GM15510 (cell line): ENCODE results near the gene INAFM2.

Experiments used
- POLR2A ChIP-seq: IDR thresholded peaks from 3 replicates; pipeline ENCODE4 v1.6.1; 2011; ENCODE audit warnings: borderline replicate concordance; ENCODE audit not compliant: insufficient read length; ENCODE audit errors: extremely low read depth

INAFM2 gene

GRCh38 chr15:40285151-40285550 lies 38.3 kb upstream of the INAFM2 start:
- no peak for TF ChIP-seq POLR2A

- no peak for TF ChIP-seq POLR2A
These were observed 37.9 kb upstream of the INAFM2 start for GRCh38 chr15:40285554-40286011.

- TF ChIP-seq POLR2A, result no peak
These were observed 37.4 kb upstream of the INAFM2 start for GRCh38 chr15:40286061-40286532.

DNA sequence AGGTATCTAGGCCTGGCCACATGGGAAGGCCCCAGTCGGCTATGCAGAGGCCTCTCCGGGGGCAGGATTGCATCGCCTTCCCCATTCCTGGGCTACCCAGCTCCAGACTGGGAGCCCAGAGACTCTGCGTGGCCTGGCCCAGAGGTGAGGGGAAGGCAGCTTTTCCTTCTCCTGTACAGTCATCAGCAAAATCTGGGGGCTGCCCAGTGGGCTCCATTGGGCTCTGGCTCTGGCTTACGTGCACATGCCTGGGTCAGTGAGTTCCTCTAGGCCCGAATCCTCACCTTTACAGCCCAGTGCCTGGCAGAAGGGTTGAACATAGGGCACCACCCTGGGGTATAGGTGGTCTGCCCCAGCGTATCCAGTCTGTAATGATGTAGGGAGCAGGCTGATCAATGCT lies 36.7 kb upstream of the INAFM2 start:
- no peak for TF ChIP-seq POLR2A

DNA sequence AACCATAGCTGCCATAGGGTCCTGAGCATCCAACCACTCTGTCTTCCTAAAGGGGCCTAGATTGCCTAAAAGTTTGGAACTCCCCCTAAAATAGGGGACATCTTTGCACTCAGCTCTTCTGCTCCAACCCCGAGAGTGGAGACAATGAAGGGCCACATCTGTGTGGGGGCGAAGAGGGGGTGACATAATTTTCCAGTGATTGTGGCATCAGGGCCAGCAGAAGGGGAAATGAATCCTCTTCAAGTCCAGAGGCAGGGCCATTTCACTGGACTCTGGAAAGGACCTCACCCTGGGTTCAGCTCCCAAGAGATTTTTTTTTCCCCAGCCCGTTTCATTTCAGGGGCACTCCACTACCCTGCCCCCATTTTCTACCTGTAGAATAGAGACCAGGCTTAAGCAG lies 36.0 kb upstream of the INAFM2 start:
- no peak for TF ChIP-seq POLR2A

- no peak for TF ChIP-seq POLR2A
These were observed 35.5 kb upstream of the INAFM2 start for GRCh38 chr15:40287968-40288367.

GRCh38 chr15:40289140-40289775 lies 34.2 kb upstream of the INAFM2 start:
- TF ChIP-seq POLR2A, result no peak

GRCh38 chr15:40290545-40290917 lies 33.0 kb upstream of the INAFM2 start:
- no peak for TF ChIP-seq POLR2A

GRCh38 chr15:40290918-40291574 lies 32.4 kb upstream of the INAFM2 start:
- TF ChIP-seq POLR2A, result no peak

DNA sequence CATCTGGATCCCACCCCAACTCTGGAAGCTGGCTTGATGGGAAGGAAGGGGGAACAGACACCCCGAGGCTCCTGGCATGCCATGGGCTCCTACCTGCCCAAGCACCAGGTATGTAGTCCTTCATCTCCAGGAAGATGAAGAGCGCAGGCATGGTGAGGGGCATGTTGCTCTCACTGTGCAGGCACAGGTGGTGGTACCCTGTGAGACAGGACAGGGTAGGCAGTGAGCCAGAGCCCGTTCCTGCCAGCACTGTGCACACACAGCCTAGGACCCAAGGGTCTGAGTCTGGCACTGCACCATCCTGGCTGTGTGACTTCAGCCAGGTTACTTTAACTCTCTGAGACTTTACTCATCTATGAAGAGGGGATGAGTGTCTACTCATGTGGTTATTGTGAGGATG lies 31.2 kb upstream of the INAFM2 start:
- no peak for TF ChIP-seq POLR2A

DNA sequence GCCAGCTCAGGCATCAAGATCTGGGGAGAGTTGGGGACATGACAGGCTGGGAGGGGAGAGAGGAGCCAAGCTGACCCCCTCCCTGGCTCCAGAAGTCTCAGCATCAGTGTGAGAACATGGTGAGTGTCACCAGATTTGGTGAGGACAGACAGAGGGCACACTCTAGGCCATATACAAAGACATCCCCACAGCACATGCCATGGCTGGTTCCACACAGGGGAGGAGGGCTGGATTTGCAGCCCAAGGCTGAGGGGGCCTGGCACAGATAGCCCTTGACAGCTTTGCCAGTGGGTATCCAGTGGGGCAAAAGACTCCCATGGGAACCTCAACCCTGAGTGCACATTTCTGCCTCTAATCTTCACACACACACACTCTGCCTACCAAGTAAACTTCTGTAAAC lies 30.5 kb upstream of the INAFM2 start:
- no peak for TF ChIP-seq POLR2A

DNA sequence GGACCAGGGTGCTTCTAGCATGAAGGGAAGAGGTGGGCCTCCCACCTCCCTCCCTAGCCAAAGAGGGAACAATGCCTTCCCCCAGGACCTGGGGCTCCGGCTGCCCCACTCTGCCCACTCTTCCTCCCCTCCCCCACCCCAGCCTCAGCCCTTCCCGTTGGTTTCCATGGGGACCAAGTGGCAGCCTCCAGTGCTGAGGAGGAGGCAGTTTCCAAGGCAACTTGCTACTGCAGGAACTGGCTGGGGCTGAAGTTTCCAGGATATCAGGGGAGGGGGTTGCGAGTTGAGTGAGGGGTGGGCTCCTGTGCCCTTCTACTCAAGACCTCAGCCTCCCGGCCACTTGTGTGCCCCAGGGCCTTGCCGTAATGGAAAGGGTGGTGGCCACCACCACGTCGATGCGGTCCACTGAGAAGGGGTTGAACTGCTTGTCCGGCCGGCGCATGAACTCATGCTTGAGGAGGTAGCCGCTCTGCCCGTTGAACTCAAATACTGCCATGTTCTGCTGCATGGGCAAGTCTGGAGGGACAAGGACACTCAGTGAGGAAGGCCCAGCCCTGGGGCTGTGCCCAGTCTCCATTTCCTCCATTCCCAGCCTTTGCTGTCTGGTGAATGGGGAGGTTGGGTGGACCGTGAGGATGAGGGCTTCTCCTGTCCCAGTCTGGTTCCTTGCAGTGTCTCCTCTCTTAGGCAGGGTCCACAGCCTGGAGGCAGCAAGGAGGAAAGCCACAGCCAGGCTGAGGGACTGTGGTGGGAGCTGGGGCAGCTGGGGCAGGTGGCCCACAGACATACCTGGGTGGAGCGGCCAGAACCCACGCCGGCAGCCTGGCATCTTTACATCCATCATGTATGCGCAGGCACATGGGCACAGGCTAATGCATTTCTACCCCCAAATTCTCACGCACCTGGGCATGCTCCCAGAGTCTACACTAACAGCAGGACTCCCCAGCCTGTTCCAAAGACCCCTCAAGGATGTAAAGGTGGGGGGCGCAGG lies 29.3 kb upstream of the INAFM2 start:
- no peak for TF ChIP-seq POLR2A

DNA sequence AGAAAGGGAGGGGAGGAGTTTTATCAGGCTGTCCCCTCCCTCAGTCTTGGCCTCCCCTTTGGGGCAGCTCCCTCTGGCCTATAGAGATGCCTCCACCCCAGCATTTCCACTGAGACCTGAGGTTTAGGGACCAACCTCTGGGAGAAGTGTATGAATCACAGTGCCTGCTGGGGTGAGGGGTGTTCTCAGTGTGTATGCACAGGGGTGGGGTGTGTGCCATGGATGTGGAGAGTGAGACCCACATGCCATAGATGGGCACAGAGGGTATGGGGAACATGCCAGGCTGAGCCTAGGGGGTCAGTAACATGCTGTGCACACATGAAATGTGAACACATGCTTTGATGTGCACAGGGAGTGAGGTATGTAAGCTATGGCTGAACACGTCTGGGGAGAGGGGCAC lies 28.2 kb upstream of the INAFM2 start:
- no peak for TF ChIP-seq POLR2A

- TF ChIP-seq POLR2A, result no peak
These were observed 27.5 kb upstream of the INAFM2 start for GRCh38 chr15:40295877-40296560.
